GM12891 (cell line): ENCODE results near the gene CCDC182.

Source experiments
- POLR2A ChIP-seq: IDR thresholded peaks from 2 replicates; pipeline ENCODE4 v1.6.1; 2011; ENCODE audit warnings: low read depth, low read length, control low read depth
- POLR2AphosphoS5 ChIP-seq: IDR thresholded peaks from 2 replicates; pipeline ENCODE4 v1.6.1; 2011; ENCODE audit warnings: low read depth, low read length, control low read depth
- POU2F2 ChIP-seq: IDR thresholded peaks from 2 replicates; pipeline ENCODE4 v1.6.1; 2011; ENCODE audit warnings: low read depth, mild to moderate bottlenecking, control low read depth, low read length, moderate library complexity
- SPI1 ChIP-seq: IDR thresholded peaks from 2 replicates; pipeline ENCODE4 v1.6.1; 2011; ENCODE audit warnings: low read depth, low read length, control low read depth
- TAF1 ChIP-seq: IDR thresholded peaks from 2 replicates; pipeline ENCODE4 v1.6.1; 2011; ENCODE audit warnings: low read depth, low read length, control low read depth

- TF ChIP-seq POLR2A (no peak), POLR2AphosphoS5 (no peak), TAF1 (no peak), POU2F2 (no peak), SPI1 (no peak)
Observed at GRCh38 chr17:57733085-57733484, 12.0 kb downstream of the CCDC182 start.
